H9 (cell line): ENCODE results near the gene SLC17A9. TPM values are rescaled to one million over a fixed set of nuclear protein-coding genes. Genes with fewer than 3 reads are reported as not detected.

ENCODE experiments used
- DNase-seq: peaks from one replicate; pipeline ENCODE4 v3.0.0-alpha.2; 2017
- H2AFZ ChIP-seq: one replicate; pipeline ENCODE4 v1.6.1; 2013; ENCODE audit warnings: mild to moderate bottlenecking, low read length, control low read depth, moderate library complexity
- H2AK5ac ChIP-seq: 2 replicates; pipeline ENCODE4 v1.6.1; 2013; ENCODE audit warnings: low read length, control low read depth, mixed read lengths; ENCODE audit not compliant: insufficient read length
- H2BK120ac ChIP-seq: one replicate; pipeline ENCODE4 v1.6.1; 2013; ENCODE audit warnings: low read depth, mild to moderate bottlenecking, low read length, control low read depth, inconsistent platforms; ENCODE audit not compliant: poor library complexity, severe bottlenecking
- H2BK12ac ChIP-seq: 2 replicates; pipeline ENCODE4 v1.6.1; 2013; ENCODE audit warnings: low read length, control low read depth, mixed read lengths, low read depth; ENCODE audit not compliant: insufficient read length
- H2BK15ac ChIP-seq: 2 replicates; pipeline ENCODE4 v1.6.1; 2013; ENCODE audit warnings: low read depth, low read length, control low read depth
- H2BK20ac ChIP-seq: one replicate; pipeline ENCODE4 v1.6.1; 2013; ENCODE audit warnings: low read depth, mild to moderate bottlenecking, low read length, control low read depth, inconsistent platforms; ENCODE audit not compliant: poor library complexity, severe bottlenecking
- H2BK5ac ChIP-seq: 2 replicates; pipeline ENCODE4 v1.6.1; 2013; ENCODE audit warnings: low read length, control low read depth, mixed read lengths; ENCODE audit not compliant: insufficient read length
- H3K14ac ChIP-seq: 2 replicates; pipeline ENCODE4 v1.6.1; 2013; ENCODE audit warnings: low read length, control low read depth; ENCODE audit not compliant: insufficient read depth
- H3K18ac ChIP-seq: 2 replicates; pipeline ENCODE4 v1.6.1; 2013; ENCODE audit warnings: low read depth, mild to moderate bottlenecking, mixed read lengths, low read length, control low read depth; ENCODE audit not compliant: insufficient read length
- H3K23ac ChIP-seq: 2 replicates; pipeline ENCODE4 v1.6.1; 2013; ENCODE audit warnings: low read length, control low read depth, mixed read lengths, low read depth; ENCODE audit not compliant: insufficient read length
- H3K23me2 ChIP-seq: 2 replicates; pipeline ENCODE4 v1.6.1; 2013; ENCODE audit warnings: low read depth, mild to moderate bottlenecking, mixed read lengths, low read length, control low read depth; ENCODE audit not compliant: insufficient read length, poor library complexity, severe bottlenecking
- H3K27ac ChIP-seq: 2 replicates; pipeline ENCODE4 v1.5.1; 2013; ENCODE audit warnings: low read length, control low read depth, mixed read lengths, low read depth; ENCODE audit not compliant: insufficient read length
- H3K27me3 ChIP-seq: 2 replicates; pipeline ENCODE4 v1.6.1; 2013; ENCODE audit warnings: low read length, control low read depth, inconsistent platforms; ENCODE audit not compliant: insufficient read depth
- H3K4ac ChIP-seq: 2 replicates; pipeline ENCODE4 v1.6.1; 2013; ENCODE audit warnings: low read depth, mild to moderate bottlenecking, control low read depth, inconsistent platforms, low read length, moderate library complexity
- H3K4me1 ChIP-seq: 2 replicates; pipeline ENCODE4 v1.6.1; 2013; ENCODE audit warnings: low read length, control low read depth, inconsistent platforms; ENCODE audit not compliant: insufficient read depth
- H3K4me2 ChIP-seq: 2 replicates; pipeline ENCODE4 v1.6.1; 2013; ENCODE audit warnings: low read length, control low read depth, mixed read lengths; ENCODE audit not compliant: insufficient read length, insufficient read depth
- H3K56ac ChIP-seq: 2 replicates; pipeline ENCODE4 v1.6.1; 2013; ENCODE audit warnings: low read depth, mild to moderate bottlenecking, mixed read lengths, low read length, control low read depth; ENCODE audit not compliant: insufficient read length
- H3K79me1 ChIP-seq: 2 replicates; pipeline ENCODE4 v1.6.1; 2013; ENCODE audit warnings: low read depth, mild to moderate bottlenecking, moderate library complexity, low read length, control low read depth, inconsistent platforms; ENCODE audit not compliant: insufficient read depth, poor library complexity, severe bottlenecking
- H3K79me2 ChIP-seq: 2 replicates; pipeline ENCODE4 v1.6.1; 2013; ENCODE audit warnings: low read length, control low read depth, inconsistent platforms; ENCODE audit not compliant: insufficient read depth
- H3K9ac ChIP-seq: 2 replicates; pipeline ENCODE4 v1.6.1; 2013; ENCODE audit warnings: low read length, control low read depth, mixed read lengths; ENCODE audit not compliant: insufficient read length; ENCODE audit errors: extremely low read depth
- H3K9me3 ChIP-seq: one replicate; pipeline ENCODE4 v1.6.1; 2013; ENCODE audit warnings: low read depth, low read length, inconsistent platforms; ENCODE audit not compliant: control insufficient read depth
- H3T11ph ChIP-seq: one replicate; pipeline ENCODE4 v1.6.1; 2013; ENCODE audit warnings: mild to moderate bottlenecking, low read length, control low read depth, inconsistent platforms
- H4K20me1 ChIP-seq: one replicate; pipeline ENCODE4 v1.6.1; 2013; ENCODE audit not compliant: control insufficient read depth, insufficient read length, insufficient read depth
- H4K5ac ChIP-seq: 2 replicates; pipeline ENCODE4 v1.6.1; 2013; ENCODE audit warnings: low read depth, mild to moderate bottlenecking, mixed read lengths, low read length, control low read depth; ENCODE audit not compliant: insufficient read length
- H4K8ac ChIP-seq: replicated peaks from 2 replicates; pipeline ENCODE4 v1.6.1; 2013; ENCODE audit warnings: low read length, control low read depth, mixed read lengths, low read depth; ENCODE audit not compliant: insufficient read length
- H4K91ac ChIP-seq: 2 replicates; pipeline ENCODE4 v1.6.1; 2013; ENCODE audit warnings: low read depth, mild to moderate bottlenecking, moderate library complexity, mixed read lengths, low read length, control low read depth; ENCODE audit not compliant: insufficient read length
- H3K27ac Mint-ChIP-seq, 3 experiments: 2 replicates in 2 of 3; 3 replicates in 1 of 3; pipeline ENCODE4 v1.8.0; 2020 to 2021; ENCODE audit warnings: mixed read lengths in 3 of 3, mild to moderate bottlenecking in 1 of 3, moderate library complexity in 1 of 3
- H3K27me3 Mint-ChIP-seq: 2 replicates; pipeline ENCODE4 v1.8.0; 2021; ENCODE audit warnings: low read depth, mild to moderate bottlenecking, moderate library complexity, mixed read lengths
- H3K36me3 Mint-ChIP-seq, 3 experiments: 2 replicates in 2 of 3; 3 replicates in 1 of 3; pipeline ENCODE4 v1.8.0; 2020 to 2021; ENCODE audit warnings: low read depth in 3 of 3, mixed read lengths in 3 of 3; ENCODE audit not compliant: insufficient read depth in 1 of 3
- H3K4me1 Mint-ChIP-seq, 2 experiments: 2 replicates each; pipeline ENCODE4 v1.8.0; 2020; ENCODE audit warnings: mixed read lengths in 2 of 2
- H3K4me3 Mint-ChIP-seq, 2 experiments: 2 replicates in 1 of 2; 3 replicates in 1 of 2; pipeline ENCODE4 v1.8.0; 2020 to 2021; ENCODE audit warnings: mild to moderate bottlenecking in 2 of 2, mixed read lengths in 2 of 2, moderate library complexity in 1 of 2
- H3K9me3 Mint-ChIP-seq, 2 experiments: 2 replicates in 1 of 2; 3 replicates in 1 of 2; pipeline ENCODE4 v1.8.0; 2020; ENCODE audit warnings: mild to moderate bottlenecking in 2 of 2, mixed read lengths in 2 of 2, moderate library complexity in 1 of 2
- CTCF ChIP-seq: fragments of 200-600 bp; sonication (generic); conservative IDR thresholded peaks from 3 replicates; pipeline ENCODE4 v1.8.0; 2021; ENCODE audit warnings: antibody characterized with exemption, mild to moderate bottlenecking
- WGBS: extraction: QIAGEN DNeasy Blood & Tissue Kit; methylation state at CpG from one replicate; pipeline ENCODE4 v1.1.7; 2013; ENCODE audit warnings: missing lambda C conversion rate, low lambda C conversion rate, mixed read lengths; ENCODE audit not compliant: insufficient read length; ENCODE audit errors: extremely low coverage; 5-methylcytosine and 5-hydroxymethylcytosine counted together
- total RNA-seq: library from RNA; stranded (reverse); gene quantifications from 2 replicates; pipeline ENCODE4 v1.2.1, GENCODE V29; 2021

The SLC17A9 gene
- total RNA-seq, 1 experiment from 2014 or later = 20.9 TPM

GRCh38 chr20:62999580-62999979 lies 47.1 kb downstream of the SLC17A9 start:
- no peak for DNase-seq
- no peak overlapping the region for H3K9ac ChIP-seq
- H3K36me3 Mint-ChIP-seq = no peaks in the 10 kb centered on the region
- H3K9me3 ChIP-seq = no peaks in the 10 kb centered on the region
- no peak overlapping the region for H3K14ac ChIP-seq
- H4K91ac ChIP-seq = no peak overlapping the region
- H3K23me2 ChIP-seq = no peaks in the 10 kb centered on the region
- peaks cover 18% of the 10 kb centered on the region for H3K27me3 ChIP-seq
- H2AFZ ChIP-seq = no peak overlapping the region
- no peak overlapping the region for H4K8ac ChIP-seq
- no peak overlapping the region for H3T11ph ChIP-seq
- H3K18ac ChIP-seq = no peak overlapping the region
- H3K23ac ChIP-seq = no peak overlapping the region
- H4K5ac ChIP-seq = no peak overlapping the region
- no CpG with 5 or more reads among the region's 16 CpGs for WGBS
- no peak overlapping the region for H2AK5ac ChIP-seq
- peaks cover 37 to 66% of the 10 kb centered on the region in 2 experiments for H3K4me1 Mint-ChIP-seq
- H2BK12ac ChIP-seq = no peak overlapping the region
- H4K20me1 ChIP-seq = peaks cover 2% of the 10 kb centered on the region
- H3K56ac ChIP-seq = no peak overlapping the region
- no peak overlapping the region for H3K27ac ChIP-seq
- no peak overlapping the region for H2BK15ac ChIP-seq
- peaks cover 2% of the 10 kb centered on the region; the same call in 1 of the 2 replicates for H3K4me1 ChIP-seq
- no peaks in the 10 kb centered on the region for H3K79me1 ChIP-seq
- H3K79me2 ChIP-seq = no peaks in the 10 kb centered on the region
- H3K9me3 Mint-ChIP-seq = peaks cover 0 to 9% of the 10 kb centered on the region in 2 experiments; a peak in 2 of 5 replicates
- H2BK5ac ChIP-seq = no peak overlapping the region
- H2BK20ac ChIP-seq = no peak overlapping the region
- H3K27me3 Mint-ChIP-seq = peaks cover 87% of the 10 kb centered on the region
- H3K4ac ChIP-seq = no peak overlapping the region
- no peak overlapping the region for H3K4me2 ChIP-seq
- no peak overlapping the region for H2BK120ac ChIP-seq
- TF ChIP-seq CTCF = no peak
- H3K4me3 Mint-ChIP-seq = no peak overlapping the region
- H3K27ac Mint-ChIP-seq = no peak overlapping the region
